IPS-NIHi7 (cell line): Measurements from ENCODE around the gene SYCE3.

Experiments used
- DNase-seq: peaks from one replicate; pipeline ENCODE4 v3.0.0; 2012; ENCODE audit warnings: mixed read lengths; ENCODE audit errors: extremely low spot score

Gene SYCE3

DNA sequence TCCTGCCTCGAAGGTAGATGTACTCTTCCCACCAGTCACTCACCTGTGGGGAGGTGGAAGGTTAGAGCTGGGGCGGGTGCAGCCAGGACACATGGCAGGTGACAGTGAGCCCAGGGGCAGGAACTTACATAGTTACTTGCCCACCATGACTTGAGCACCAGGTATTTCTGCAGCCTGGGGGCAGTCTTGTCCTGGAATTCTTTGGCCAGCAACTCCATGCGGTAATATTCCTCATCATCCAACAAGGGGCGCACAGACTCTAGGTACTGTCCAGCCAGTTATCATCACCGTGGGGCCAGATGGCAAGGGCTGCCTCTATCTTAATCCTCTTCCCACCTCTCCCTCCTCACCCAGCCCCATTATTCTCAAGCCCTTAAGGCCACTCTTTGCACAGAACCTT, 13.4 kb upstream of the SYCE3 start:
- DNase-seq = peak; percentile 57

DNA sequence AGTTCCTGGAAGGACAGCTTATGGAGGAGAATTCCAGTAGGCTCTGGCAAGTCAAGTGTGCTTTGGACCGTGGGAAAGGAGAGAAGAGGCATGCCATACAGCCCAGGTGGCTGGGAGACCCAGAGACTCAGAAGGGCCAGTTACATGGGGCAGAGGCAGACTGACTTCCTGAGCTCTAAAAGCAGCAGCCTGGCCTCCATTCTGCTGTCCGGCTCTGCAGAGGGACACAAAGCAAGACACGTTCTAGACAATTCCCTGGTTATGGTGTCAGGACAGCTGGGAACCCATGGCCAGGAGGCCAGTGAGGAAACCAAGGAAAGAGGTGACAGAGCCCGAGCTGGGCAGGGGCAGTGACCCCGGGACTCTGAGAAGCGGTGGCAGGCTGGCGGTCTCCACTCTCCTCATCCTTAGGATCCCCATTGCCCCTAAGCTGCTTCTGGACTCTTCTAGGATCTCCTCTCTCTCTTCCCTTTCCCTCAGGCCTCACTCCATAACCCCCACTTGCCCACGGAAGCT, 12.8 kb upstream of the SYCE3 start:
- no peak for DNase-seq

DNA sequence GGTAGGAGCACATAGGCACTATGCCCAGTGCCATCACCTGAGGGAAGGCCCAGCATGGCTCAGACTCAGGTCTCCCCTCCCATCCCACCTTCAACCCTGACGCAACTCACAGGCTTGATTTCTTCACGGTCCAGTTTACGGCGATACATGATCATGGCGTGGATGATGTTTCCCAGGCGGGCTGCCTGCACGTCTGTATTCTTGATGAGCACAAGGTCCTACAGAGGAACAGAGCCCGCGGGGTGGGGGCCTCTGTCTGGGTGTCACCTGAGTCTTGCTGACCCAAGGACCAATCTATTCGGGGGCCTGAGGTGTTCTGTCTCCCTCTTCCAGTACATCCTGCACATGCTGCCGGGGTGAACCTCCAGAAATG, 11.7 kb upstream of the SYCE3 start:
- DNase-seq = no peak

DNA sequence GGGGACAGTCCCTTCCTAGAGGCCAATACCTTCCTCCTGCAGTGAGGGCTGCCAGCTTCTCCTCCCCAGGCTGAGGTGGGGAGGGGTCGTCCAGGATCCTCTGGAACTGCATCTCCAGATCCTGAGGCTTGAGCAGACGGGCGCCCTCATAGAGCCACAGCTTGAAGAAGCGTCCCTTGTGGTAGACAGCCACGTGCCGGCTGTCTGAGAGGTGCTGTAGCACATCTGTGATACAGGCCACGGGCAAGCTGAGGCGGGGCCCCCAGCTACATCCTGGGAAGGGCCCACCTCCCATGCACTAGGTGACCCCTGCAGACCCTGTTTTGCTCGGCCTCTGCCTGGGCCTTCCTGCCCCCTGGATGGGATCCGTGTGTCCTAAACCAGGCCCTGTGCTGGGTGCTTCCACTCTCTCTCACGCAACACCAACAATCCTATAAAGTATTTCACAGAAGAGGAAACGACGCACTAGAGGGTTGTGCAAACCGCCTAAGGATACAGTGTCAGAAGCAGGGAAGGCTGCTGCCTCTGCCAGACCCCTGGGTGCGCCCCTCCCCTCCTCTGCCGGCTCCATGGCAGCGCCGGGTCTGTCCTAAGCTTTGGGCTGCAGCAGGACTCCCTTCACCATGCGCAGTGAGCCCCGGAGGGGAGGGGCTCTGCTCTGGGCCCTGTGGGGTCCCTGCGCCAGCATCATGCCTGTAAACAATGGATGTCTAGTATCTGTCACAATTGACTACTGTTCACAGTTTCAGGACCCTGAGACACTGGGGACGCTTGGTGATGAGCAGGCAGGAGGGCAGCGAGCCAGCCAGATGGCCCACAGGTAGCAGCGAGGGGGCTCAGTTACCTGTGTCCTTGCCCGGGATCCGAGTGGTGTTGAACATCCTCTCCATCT, 11.0 kb upstream of the SYCE3 start:
- no peak for DNase-seq

DNA sequence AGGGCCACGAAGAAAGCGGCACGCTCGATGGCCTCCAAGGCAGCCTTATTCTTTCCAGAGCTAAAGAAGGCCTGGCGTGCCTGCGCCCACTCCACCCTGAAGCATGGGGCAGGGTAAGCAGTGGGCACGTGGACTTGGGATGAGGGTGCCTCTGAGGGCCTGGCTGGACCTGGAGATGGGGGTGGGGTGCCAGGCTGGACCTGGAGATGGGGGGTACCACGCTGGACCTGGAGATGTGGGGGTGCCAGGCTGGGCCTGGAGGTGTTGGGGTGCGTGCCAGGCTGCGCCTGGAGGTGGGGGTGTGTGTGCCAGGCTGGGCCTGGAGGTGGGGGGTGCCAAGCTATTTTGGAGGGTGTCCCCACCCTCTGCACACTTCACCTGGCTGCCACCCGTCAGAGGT, 10.2 kb upstream of the SYCE3 start:
- DNase-seq = no peak

DNA sequence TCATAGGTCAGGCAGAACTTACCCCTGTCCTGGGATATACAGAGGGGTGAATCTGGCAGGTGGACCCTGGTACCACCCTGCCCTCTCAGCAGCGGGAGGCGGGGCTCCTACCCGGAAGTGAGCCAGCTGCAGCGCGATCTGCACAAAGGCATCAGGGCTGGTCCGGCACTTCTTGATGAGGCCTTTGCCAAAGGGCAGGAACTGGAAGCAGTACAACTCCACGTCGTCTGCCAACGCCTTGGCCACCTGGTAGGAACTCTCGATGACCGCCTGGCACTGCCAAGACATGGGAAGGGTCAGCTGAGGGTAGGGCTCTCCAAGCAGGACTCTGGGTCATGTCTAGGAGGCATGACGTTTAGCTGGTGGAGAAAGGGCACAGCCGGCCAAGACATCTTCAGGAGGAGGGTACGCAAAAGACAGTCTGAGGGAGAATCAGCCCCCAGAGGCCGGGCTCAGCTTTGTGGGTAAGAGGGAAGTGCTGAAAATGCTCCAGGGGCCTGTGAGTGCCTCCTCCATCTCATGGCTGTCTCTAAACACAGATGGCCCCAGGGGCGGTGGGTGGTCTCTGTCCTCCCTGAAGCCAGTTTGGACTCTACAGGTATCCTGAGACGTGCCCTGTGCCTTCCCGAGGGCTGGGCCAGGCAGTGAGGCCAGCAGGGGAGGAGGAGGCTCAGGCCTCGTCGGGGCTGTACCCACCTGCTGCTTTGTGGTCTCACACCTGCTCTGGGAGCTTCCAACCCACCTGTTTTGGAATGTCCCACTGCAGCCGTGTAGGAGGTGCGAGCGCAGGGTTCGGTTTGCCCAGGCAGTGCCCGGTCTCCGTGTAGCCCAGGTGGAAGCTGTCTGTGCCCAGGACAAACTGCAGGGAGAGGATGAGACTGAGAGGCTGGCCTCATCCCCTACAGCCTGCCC, 8.8 kb upstream of the SYCE3 start:
- DNase-seq = no peak

DNA sequence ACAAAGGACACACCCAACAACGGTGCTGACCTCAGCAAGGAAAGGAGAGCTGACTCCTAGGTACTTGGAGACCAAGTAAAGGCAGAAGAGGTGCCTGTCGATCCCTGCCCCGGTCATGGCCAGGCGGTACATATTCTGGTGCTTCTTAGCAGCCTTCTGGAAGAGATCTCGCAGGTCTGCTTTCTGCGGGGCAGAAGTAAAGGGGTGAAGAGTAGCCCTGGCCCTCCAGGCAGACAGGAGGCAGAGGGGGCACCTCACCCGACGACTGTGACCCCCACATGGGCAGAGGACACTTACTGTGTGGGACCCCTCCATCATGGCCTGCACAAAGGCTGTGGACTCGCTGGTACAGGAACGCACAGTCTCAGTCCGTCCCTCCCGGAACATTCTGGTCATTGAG, 8.1 kb upstream of the SYCE3 start:
- no peak for DNase-seq

DNA sequence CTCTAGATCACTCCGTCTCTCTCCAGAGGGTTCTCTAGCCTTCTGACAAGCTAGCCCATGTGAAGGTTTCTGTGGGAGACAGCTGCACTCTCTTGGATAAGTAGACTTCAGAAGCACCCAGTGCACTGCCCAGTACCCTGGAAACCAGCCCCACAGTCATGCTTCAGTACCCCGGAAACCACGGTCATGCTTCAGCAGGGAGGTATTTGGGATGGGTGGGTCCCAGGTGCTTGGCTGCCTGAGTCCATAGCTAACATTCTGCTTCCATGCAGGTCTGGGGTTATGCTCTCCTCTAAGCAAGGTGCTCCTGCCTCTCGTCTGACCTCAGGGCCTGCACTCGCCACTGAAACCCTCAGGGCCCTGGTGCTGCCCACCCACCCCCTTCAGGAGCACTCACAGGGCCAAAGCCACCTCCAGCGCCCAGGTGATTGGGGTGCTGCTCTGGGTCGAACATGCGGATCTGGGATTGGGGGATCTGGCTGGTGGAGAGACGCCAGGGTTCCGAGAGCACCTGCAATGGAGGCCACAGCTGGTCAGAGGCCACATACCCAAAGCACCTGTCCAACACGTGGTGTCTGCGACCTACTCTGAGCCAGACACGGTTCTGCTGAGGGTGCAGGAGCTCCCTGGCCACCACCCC, 7.3 kb upstream of the SYCE3 start:
- DNase-seq = no peak

DNA sequence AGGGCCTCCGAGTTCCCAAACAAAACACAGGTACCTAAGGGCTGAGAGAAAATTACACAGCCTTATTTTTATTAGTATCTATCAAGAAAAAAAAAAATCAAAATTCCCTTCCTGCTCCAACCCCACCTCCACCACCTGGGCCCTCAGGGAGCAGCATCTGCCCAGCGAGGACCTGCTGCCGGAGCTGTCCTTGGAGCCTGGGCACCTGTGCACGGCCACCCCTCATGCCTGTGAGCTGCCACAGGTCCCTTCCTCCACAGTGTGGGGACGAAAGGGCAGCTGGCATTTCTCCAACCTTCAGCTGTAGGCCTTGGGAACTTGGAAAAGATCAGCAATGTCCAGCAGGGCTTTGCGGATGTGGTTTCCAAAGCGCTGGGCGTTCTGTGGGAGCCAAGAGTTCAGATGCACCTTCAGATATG, 6.3 kb upstream of the SYCE3 start:
- no peak for DNase-seq

DNA sequence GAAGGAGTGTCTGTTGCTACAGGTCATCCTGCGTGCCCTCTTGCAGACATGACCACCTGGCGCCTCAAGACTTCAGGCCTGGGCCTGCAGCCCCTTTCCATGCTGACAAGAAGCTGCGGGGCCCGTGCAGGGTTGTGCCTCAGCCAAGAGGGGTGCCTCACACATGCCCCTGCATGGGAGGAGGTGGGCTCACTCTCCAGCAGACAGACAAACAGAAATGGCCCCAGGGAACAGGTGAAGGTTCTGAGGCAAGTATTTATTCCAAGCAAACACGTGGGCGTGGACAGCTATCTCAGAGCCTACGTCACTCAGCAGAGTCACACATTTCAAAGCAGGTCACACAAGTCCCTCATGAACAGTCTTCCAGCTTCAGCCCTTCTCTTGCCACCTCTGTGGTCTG, 5.9 kb upstream of the SYCE3 start:
- DNase-seq = no peak

DNA sequence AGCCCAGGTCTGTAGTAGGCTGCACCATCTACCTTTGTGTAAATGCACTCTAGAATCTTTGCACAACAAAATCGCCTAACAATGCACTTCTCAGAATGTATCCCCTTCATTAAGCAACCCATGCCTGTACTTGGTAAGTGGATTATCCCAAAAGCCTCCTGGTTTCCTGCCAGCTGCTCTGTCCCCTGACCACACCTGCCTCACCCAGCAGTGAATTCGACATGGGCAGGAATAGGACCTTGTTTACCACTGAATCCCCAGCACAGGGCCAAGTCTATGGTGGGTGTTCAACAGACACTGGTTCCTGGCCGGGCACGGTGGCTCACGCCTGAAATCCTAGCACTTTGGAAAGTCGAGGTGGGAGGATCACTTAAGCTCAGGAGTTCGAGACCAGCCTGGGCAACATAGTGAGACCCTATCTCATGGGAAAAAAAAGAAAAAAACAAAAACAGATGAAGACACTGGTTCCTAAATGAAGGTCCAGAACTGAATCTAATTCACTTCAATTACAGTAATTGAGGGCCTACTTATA, 5.1 kb upstream of the SYCE3 start:
- no peak for DNase-seq

DNA sequence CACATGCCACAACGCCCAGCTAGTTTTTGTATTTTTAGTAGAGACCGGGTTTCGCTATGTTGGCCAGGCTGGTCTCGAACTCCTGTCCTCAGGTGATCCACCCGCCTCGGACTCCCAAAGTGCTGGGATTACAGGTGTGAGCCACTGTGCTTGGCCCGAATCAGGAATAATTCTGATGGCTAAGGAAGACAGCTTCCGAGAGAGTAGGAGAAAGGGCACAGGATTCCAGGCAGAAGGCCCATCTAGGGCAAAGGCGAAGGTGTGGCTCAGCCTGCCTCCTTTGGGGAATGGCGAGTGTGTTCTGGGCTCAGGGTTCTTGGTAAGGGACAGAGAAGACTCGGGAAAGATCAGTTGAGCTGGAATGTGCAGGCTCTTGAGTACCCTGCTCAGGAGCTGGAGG, 1.6 kb upstream of the SYCE3 start:
- DNase-seq = no peak

DNA sequence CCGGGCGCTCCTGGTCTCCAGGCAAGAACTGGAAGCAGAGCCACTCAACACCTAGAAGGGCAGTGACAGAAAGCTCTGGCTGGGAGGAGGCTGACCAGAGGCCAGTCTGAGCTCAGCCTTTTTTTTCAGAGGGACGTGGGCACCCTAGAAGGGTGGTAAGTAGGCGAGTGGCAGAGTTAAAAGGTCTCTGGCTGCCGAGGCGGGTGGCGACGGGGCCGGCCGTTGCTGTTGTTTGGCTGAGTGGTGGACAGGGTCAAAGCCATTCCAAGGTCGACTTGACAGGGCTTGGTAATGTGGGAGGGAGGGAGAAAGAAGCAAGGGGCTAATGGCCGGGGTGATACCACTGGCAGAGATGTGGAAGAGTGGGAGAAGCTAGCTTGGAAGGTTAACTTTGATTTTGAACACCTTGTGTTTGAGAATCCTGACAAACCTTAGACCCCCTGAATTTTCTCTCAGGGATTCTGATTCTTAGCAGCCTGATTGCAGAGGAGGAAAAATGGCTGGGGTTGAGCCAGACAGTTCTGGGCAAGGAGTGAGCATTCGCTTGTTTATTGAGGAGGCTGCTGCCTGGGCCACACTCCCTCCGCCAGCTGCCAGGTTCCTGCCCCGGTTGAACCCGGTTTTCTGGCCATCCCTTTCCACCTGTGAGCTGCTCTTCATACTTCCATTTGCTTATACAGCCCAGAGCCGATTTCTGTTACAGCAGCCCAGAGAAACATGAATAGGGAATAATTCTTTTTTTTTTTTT, 868 bp upstream of the SYCE3 start:
- no peak for DNase-seq

DNA sequence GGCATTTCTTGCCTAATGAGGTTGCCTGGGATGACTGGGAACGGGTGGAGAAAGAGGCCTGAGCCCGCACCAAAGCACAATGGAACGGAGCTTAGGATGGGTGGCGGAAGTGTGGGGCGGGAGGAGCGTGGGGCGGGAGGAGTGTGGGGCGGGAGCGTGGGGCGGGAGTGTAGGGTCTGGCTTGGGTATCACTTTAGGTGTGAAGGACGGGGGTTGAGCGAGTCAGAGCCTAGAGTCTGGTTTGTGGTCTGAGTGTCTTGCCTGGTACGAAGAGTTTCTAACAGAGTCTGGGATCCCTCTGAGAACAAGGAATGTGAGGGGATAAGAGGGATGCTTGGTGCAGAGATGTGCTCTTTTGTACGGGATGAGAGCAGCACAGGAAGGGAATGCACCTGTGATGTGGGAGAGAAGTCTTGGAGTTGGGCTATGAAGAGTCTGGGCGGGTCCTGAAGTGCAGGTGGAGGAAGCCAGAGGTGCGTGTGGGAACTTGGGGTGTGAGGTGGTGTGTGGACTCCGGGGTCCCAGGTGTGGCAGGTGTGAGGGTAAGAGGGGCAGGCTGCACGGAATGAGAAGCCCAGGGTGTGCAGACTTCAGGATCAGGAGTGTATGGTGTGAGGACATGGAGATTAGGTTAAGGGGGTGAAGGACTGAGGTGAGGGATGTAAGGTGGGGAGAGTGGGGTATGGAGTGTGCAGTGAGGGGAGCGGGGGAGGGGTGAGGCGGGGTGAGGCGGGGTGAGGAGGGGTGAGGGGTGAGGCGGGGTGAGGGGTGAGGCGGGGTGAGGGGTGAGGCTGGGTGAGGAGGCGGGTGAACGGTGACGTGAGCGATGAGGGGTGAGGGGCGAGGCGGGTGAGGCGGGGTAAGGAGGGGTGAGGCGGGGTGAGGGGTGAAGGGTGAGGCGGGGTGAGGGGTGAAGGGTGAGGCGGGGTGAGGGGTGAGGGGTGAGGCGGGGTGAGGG, 1.0 kb downstream of the SYCE3 start:
- no peak for DNase-seq

DNA sequence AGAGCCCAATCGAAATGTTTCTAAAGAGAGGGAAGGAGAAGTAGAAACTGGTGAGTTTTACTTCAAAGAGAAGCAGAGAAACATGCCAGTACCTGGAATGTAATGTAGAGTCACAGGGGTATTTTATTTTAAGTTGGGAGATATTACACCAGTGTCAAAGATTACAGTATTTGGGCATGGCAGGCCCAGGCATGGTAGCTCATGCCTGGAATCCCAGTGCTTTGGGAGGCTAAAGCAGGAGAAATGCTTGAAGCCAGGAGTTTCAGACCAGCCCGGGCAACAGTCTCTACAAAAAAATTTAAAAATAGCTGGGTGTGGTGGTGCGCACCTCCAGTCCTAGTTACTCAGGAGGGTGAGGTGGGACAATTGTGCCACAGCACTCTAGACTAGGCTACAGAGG, 2.7 kb downstream of the SYCE3 start:
- DNase-seq = no peak

DNA sequence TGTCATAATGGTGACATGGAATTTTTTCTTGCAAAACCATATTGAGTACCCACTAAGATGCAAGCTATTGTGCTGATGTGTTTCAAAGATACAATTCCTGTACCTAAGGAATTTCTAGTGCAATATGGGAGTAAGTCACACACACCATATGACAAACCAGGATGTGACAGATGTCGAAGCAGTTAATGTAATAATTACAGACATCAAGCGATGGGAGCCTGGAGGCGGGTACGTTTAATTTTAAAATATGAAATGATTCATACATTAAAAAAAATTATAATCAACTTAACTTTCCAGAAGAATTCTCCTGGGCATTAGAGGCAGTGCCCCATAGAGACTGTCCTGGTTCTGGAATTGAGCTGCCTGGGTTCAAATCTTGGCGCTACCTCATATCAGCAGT, 6.0 kb downstream of the SYCE3 start:
- no peak for DNase-seq

DNA sequence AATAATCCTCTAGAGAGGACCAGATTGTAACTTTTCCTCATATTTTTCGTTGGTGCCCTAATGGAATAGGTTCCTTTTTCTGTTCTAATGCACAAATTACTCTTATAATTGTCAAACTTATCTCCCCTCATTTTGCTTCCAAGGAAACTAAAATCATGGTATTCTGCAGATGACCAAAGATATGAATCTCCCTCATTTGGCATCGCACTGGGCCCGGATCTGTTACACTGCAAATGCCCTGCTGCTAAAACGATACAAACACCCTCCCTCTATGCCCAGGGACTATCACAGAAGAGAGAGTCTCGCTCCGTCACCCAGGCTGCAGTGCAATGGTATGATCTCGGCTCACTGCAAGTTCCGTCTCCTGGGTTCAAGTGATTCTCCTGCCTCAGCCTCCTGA, 9.4 kb downstream of the SYCE3 start:
- no peak for DNase-seq

DNA sequence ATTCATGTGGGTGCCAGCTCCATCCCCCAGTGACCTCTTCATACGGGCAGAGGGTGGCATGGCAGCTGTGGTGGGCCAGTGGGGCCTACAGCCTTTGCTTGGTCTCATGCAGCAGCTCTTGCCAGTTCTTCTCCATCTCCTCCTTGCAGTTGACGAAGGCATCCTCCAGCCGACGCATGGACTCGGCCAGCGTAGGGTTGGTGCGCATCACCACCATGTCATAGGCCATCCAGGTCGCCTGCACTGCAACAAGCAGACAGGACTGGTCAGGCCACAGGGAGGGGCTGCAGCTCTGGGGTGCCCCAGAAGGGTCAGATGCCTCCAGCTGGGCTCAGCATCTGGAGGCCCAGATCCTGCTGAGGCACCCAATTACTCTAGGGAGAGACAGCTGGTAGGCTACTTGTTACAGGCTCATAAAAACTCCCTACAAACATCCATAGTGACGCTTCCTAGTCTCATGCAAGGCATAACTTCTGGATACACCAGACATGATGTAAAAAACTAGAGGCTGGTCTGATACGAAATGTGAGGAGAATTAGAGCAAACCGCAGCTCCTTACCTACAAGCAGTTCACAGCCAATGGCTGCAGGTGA, 11.5 kb downstream of the SYCE3 start:
- DNase-seq = no peak

DNA sequence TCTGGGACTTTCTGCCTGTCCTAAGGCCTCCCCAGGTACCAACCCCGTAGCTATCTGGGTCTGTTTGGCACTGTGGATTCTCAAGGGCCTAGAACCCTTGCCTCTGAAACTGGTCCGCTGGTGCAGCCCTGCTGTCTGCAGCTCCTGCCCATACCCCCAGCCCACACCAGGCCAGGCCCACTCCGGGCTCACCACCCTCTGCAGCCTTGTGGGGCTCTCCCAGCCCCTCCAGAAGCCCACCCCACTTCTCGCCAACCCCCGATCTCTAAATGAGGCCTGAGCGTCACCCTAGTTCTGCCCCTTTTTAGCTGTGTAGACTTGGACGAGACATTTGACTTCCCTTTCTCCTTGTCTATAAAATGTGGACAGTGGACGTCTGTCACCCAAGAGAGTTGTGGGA, 12.3 kb downstream of the SYCE3 start:
- DNase-seq = no peak
